IPS DF 4.7 (cell line): ENCODE measurements around the gene OR7D4.
"Not testable (repeated sequence)": the region's sequence is repeated elsewhere in the genome, so short reads cannot be mapped to it uniquely, and the experiment has no call there.

Source experiments
- DNase-seq: peaks from one replicate; pipeline ENCODE4 v3.0.0-alpha.2; 2013; ENCODE audit warnings: low spot score; ENCODE audit errors: extremely low read depth

OR7D4 gene

GRCh38 chr19:9219489-9219888, at the start of gene OR7D4:
OR7D4 (minus strand) TSS chr19:9219589; CDS start chr19:9214837, 4,752 bp downstream.
- DNase-seq = no peak

GRCh38 chr19:9251236-9251635, 31.8 kb upstream of the OR7D4 start:
- DNase-seq = no peak

- DNase-seq = no peak
These were observed 31.2 kb upstream of the OR7D4 start, which contains the start of gene OR7E24 for GRCh38 chr19:9250630-9251029. OR7E24 (plus strand) TSS chr19:9250930; CDS start chr19:9251044, 114 bp downstream.

- no peak for DNase-seq
These were observed 13.8 kb downstream of the OR7D4 start for GRCh38 chr19:9205501-9206113.

- not testable (repeated sequence) for DNase-seq
These were observed 21.3 kb downstream of the OR7D4 start for GRCh38 chr19:9198044-9198443.

GRCh38 chr19:9189535-9189934, 29.9 kb downstream of the OR7D4 start:
- no peak for DNase-seq

GRCh38 chr19:9187191-9187590, 32.2 kb downstream of the OR7D4 start:
- no peak for DNase-seq

GRCh38 chr19:9183000-9183399, 36.4 kb downstream of the OR7D4 start:
- DNase-seq = no peak

- no peak for DNase-seq
These were observed 40.5 kb downstream of the OR7D4 start, which contains the start of gene OR7D2 for GRCh38 chr19:9178901-9179300. OR7D2 (plus strand) TSS chr19:9178979; CDS start chr19:9185782, 6,803 bp downstream.

GRCh38 chr19:9175326-9175725, 44.1 kb downstream of the OR7D4 start:
- DNase-seq = no peak

GRCh38 chr19:9171393-9171991, 47.9 kb downstream of the OR7D4 start:
- no peak for DNase-seq

GRCh38 chr19:9166846-9167245, 52.5 kb downstream of the OR7D4 start:
- DNase-seq = no peak

GRCh38 chr19:9165261-9165660, 54.1 kb downstream of the OR7D4 start:
- no peak for DNase-seq

- DNase-seq = no peak
These were observed 58.0 kb downstream of the OR7D4 start for GRCh38 chr19:9161427-9161826.
